ENCODE data around the gene SPTLC1. TPM values are rescaled to one million over a fixed set of nuclear protein-coding genes. Genes with fewer than 3 reads are reported as not detected.

The SPTLC1 gene
- total and polyA plus RNA-seq, 2 of the 8 experiments (the other 6 are each of a cell fraction or from before 2014, with no cell fraction given): 34.2 to 62.1 TPM

- no peak for TF ChIP-seq HDAC2 (IDR thresholded peaks at IDR 0.05; ENCODE audit: borderline replicate concordance in 1 of 2, low read depth in 2 of 2, low read length in 2 of 2)
Measured at GRCh38 chr9:91991721-91992341, 123.4 kb downstream of the SPTLC1 start (continued).
